IPS-18c (cell line): ENCODE results near the gene CIAO3.

Source experiments
- H3K4me3 ChIP-seq: 2 replicates; pipeline ENCODE4 v1.7.0; 2013; ENCODE audit warnings: low read depth, mild to moderate bottlenecking, low read length, moderate library complexity; ENCODE audit not compliant: insufficient read depth
- H3K9me3 ChIP-seq: one replicate; pipeline ENCODE4 v1.6.1; 2013; ENCODE audit warnings: mild to moderate bottlenecking, low read length, moderate library complexity; ENCODE audit not compliant: control insufficient read depth, insufficient read depth

Gene CIAO3

DNA sequence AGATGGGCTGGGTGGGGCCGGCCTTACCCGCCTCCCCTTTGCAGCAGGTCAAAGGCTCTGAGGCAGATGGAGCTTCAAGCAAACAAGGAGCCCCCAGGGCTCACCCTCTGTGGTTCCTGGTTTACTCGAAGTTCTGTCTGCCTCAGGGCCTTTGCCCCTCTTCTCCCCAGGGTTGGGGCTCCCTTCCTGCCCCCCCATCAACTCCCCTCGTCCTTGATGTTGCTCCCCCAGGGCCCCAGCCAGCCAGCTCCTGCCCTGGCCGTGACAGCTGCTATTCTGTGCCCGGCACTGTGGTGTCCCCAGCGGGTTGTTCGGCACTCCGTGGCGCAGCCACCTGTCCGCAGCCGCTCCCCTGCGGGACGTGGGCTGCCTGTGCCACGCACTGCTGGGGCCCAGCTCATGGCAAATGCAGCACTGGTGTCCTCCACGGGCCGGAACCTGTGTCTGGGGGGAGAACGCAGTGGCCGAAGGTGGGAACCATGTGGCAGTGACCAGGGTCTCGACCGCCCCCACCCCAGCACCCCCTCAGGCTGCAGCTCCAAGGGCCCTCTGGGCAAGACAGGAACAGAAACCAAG lies 30.2 kb downstream of the CIAO3 start:
- Histone ChIP-seq H3K9me3 (no peaks in the 10 kb centered on the region), H3K4me3 (no peak overlapping the region)

DNA sequence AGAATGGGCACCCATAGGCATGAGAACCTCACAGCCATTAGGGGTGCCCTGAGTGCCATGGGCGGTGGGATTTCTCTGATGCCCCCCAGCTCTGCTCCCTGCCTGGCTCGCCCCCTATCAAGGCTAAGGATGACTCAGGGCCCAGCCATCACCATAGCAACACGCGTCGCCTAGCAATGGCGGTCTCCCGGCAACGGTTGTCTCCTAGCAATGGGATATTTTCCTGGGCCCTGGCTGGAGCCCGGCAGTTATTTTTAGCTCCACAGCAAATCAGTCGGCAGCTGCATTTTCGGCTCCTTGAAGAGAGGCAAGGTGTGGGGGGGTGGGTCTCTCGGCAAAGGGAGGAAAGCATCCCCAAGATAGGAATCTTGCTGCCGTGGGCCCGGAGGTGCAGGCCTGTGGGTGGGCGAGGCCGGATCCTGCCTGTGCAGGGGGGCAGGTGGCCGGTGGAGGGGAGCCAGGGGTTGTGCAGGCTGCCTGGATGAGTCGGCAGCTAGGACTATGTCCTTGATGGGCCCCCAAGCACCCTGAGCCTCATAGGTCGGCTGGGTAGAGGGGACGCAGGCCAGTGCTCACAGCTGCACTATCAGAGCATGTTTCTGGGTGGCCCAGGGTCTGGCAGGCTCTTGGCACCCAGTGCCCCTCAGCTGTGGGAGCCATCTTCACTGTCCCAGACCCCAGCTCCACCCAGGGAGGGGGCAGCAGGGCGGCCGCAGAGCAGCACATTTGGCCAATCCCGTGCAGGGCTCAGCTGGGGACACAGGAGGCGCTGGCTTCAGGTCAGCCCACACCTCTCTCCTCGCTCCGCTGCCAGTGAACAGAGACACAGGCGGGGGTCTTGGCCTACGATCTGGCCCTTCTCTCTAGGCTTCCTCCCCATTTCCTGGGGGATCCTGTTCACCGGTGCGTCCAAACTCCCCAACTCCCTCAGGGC lies 31.0 kb downstream of the CIAO3 start:
- H3K9me3 ChIP-seq = no peaks in the 10 kb centered on the region
- H3K4me3 ChIP-seq = no peak overlapping the region

DNA sequence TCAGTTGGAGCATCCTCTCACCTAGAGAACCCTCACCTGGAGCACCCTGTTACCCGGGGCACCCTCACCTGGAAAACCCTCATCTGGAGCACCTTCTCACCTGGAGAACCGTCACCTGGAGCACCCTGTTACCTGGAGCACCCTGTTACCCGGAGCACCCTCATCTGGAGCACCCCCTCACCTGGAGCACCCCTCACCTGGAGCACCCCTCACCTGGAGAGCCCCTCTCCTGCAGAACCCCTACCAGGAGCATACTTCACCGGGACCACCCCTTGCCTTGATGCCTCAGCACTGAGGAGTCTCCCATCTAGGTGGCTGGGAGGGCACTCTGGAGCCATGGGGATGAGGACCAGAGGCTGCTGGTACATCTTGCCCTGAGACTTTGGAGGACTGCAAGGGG lies 31.8 kb downstream of the CIAO3 start:
- H3K9me3 ChIP-seq = no peaks in the 10 kb centered on the region
- no peak overlapping the region for H3K4me3 ChIP-seq

DNA sequence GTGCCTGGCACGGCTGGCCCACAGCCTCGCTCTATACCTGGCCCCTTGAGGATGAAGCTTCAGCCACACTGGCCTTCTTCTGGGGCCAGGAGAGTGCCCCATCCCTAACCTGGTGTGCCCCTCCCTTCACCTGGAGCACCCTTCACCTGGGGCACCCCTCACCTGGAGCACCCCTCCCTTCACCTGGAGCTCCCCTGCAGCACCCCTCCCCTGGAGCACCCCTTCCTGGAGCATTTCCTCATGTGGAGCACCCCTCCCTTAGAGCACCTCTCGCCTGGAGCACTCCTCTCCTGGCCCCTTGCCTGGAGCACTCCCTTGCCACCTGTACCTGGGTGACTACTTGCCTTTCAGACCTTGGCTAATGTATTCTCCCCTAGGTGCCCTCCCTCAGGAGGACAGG lies 32.8 kb downstream of the CIAO3 start:
- Histone ChIP-seq H3K4me3 (no peak overlapping the region), H3K9me3 (no peaks in the 10 kb centered on the region)

- Histone ChIP-seq H3K9me3 (no peaks in the 10 kb centered on the region), H3K4me3 (peak overlapping the region; percentile 50)
Observed at GRCh38 chr16:707062-707538, 33.7 kb downstream of the CIAO3 start.

DNA sequence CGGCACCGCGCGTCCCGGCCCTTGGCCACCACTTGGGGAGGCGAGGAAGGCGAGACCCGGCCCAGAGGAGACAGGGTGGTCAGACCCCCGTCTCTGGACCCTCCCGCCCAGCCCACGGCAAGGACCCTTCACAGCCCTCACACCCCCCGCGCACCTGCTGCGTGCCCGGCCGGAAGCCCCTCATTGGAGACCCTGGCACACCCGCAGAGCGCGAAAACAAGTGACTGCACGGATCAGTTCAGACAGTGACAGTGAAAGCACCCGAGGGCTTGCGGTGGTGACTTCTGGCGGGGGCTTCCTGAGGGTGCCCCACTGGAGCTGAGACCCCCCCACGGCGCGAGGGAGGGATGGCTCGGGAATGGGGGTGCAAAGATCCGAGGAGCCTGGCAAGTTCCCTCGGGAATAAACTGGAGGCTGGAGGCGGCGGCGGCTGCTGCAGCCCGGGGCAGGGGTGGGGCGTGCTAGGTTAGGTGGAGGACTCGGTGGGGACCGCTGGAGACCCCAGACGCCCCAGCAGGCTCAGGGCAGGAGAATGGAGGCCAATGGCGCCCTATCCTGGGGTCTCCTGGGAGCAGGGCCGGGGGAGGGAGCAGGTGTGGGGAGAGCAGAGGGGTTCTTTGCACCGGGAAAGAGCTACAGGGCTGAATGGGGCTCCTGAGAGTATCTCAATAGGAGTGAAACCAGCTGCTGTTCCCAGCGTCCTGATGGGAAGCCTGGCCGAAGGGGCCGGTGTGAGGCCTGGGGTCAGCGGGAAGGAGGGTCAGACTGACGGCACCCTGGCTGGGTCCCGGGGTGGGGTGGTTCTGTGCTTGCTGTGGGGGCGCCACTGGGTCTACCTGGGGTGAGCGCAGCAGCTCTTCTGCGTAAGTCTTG lies 34.4 kb downstream of the CIAO3 start:
- Histone ChIP-seq H3K4me3 (peak overlapping the region; percentile 50), H3K9me3 (no peaks in the 10 kb centered on the region)

- no peaks in the 10 kb centered on the region for H3K9me3 ChIP-seq
- peak within 1 kb of the TSS; percentile 50 for H3K4me3 ChIP-seq
Observed at GRCh38 chr16:705431-706188, 35.2 kb downstream of the CIAO3 start, which contains the start of gene FBXL16. TSS of gene FBXL16 (minus strand) at chr16:705801. CDS start at chr16:697405, 8,396 bp downstream.

DNA sequence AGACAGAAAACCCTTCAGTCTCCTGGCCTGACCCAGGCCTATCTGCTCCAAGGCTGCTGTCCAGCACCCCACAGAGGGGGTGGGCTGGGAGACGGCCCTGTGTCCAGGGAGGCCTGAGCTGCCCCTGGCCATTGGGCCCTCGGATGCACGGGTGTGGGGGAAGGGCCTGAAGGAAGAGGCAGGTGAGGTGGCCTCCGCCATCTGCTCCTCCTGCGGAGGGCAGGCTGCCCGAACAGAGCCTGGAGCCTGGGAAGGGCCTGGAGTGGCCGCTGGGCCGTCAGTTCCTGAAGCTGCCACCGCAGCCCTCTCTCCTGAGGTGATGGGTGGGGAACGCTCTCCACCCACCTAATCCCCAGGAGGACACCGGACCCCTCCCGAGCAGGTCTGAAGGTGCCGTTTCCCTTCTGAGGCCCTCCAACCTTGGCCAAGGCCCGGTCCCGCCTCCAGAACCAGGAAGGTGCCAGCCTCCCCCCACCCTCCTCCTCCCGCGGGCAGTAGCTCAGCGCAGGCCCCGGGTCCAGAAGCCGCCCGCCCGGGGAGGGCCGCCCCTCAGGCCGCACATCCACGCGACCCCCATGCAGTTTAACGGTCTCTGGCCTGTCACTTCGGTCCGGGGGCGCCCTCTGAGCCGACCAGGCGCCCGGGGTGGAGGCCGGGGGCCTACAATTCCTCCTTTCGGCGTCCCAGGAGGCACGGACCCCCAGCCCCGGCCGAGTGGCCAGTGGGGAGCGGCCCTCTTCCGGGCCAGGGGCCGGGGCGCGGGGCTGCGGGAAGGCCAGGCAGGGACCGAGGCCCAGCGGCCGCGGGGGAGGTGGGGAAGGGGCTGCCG lies 36.0 kb downstream of the CIAO3 start:
- Histone ChIP-seq H3K4me3 (peak overlapping the region; percentile 34; the same call in 1 of the 2 replicates), H3K9me3 (no peaks in the 10 kb centered on the region)

GRCh38 chr16:704047-704446 lies 36.8 kb downstream of the CIAO3 start:
- Histone ChIP-seq H3K9me3 (no peaks in the 10 kb centered on the region), H3K4me3 (no peak overlapping the region)

- H3K9me3 ChIP-seq = no peaks in the 10 kb centered on the region
- H3K4me3 ChIP-seq = no peak overlapping the region
Observed at GRCh38 chr16:703406-703805, 37.4 kb downstream of the CIAO3 start.

DNA sequence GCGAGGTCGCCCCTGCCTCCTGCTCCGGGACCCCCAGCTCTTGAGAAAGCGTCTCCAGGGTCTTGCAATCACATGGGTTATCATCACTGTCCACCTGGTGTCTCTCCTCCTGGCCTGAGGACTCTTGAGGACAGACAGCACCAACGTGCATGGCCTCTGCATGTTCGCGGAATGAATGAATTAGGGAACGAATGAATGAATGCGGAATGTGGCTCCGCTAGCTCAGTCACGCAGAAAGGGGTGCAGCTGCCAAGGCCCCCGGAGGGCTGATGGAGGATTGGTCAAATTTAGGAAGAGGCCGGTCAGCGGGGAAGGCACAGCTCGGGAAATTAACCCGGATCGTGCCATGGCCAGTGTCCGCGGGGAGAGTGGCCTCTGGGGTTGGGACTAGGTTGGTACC lies 38.5 kb downstream of the CIAO3 start:
- no peaks in the 10 kb centered on the region for H3K9me3 ChIP-seq
- no peak overlapping the region for H3K4me3 ChIP-seq

- Histone ChIP-seq H3K4me3 (peak overlapping the region; percentile 36), H3K9me3 (no peaks in the 10 kb centered on the region)
Observed at GRCh38 chr16:700684-701584, 39.9 kb downstream of the CIAO3 start.

DNA sequence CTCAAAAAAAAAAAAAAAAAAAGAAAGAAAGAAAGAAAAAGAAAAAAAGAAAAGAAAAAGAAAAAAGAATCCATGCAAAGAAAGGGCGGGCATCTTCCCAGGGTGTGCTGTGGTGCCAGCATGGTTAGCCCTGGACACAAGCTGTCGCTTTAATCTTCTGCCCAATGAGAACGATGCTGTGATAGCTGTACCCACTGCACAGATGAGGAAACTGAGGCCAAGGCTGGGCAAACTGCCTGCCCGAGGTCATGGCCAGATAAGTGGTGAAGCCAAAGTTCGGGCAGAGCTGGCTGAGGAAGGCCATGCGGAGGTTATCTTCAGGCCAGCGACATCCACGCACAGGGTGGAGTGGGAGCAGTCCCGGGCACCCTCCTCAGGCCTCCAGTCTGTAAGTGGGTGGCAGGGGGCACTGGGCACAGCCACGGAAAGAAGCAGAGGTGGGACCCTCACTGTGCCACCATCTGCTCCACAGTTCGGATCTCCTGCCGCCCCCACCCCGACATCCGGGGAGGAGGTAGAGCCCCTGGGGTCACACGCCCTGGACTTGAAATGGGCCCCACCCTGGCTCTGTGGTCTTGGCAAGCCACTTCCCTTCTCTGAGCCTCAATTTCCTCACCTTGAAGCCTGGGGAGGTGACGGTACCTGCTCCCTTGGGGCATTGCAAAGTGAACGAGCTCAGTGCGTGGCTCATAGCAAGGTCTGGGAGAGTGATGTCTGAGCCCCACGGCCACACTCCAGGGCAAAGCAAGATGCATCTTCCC lies 41.7 kb downstream of the CIAO3 start:
- H3K4me3 ChIP-seq = no peak overlapping the region
- H3K9me3 ChIP-seq = no peaks in the 10 kb centered on the region

DNA sequence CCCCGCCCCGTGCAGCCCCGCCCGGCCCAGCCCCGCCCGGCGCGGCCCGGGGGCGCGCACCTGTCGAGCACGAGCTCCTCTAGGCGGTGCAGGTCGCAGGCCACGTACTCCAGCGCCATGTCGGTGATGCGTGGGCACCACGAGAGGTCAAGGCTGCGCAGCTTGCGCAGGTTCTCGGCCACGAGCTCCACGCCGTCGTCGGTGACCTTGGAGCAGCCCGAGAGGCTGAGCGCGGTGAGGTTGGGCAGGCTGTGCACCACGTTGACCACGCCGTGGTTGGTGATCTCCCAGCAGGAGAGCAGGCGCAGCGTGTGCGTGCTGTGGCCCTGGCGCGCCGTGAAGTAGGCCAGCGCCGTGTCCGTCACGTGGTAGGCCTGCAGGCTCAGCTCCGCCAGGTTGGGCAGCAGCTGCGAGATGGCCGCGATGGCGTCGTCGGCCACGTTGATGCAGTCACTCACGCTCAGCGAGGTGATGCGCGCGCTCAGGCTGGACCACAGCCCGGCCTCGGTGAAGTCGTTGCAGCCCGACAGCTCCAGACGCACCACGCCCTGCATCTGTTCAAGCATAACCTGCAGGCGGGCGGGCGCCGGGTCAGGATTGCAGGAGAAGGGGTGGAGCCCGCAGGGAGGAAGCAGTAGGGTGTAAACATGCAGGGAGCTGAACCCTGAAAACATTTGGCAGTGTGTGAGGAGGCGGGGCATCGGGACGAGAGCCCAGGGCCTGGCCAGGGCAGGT lies 45.3 kb downstream of the CIAO3 start:
- Histone ChIP-seq H3K4me3 (peak overlapping the region; percentile 65), H3K9me3 (no peaks in the 10 kb centered on the region)
